Liver (tissue), 10 donors: Measurements from ENCODE around the gene ZSWIM4. TPM values are rescaled to one million over a fixed set of nuclear protein-coding genes. Genes with fewer than 3 reads are reported as not detected.

Experiments
- DNase-seq: peaks from one replicate; pipeline ENCODE4 v3.0.0-alpha.2; 2017; ENCODE audit warnings: low spot score
- H3K27ac ChIP-seq, 2 donors: one replicate each; pipeline ENCODE4 v1.7.0; 2013; ENCODE audit warnings: inconsistent platforms in 2 of 2, low read length in 2 of 2, control low read depth in 1 of 2, low read depth in 1 of 2, mild to moderate bottlenecking in 1 of 2
- H3K27me3 ChIP-seq, 4 donors: one replicate each; pipeline versions ENCODE4 v1.6.1 to v1.7.0; 2013; ENCODE audit warnings: low read length in 3 of 4, inconsistent platforms in 1 of 4, mild to moderate bottlenecking in 1 of 4, moderate library complexity in 1 of 4; ENCODE audit not compliant: control insufficient read depth in 4 of 4, insufficient read depth in 4 of 4
- H3K36me3 ChIP-seq, 4 donors: one replicate each; pipeline versions ENCODE4 v1.6.1 to v1.7.0; 2013; ENCODE audit warnings: low read length in 3 of 4, mild to moderate bottlenecking in 3 of 4, low read depth in 1 of 4, moderate library complexity in 1 of 4; ENCODE audit not compliant: control insufficient read depth in 4 of 4, insufficient read depth in 3 of 4
- H3K4me1 ChIP-seq, 4 donors: one replicate each; pipeline versions ENCODE4 v1.6.1 to v1.7.0; 2013; ENCODE audit warnings: low read length in 3 of 4, mild to moderate bottlenecking in 3 of 4, moderate library complexity in 1 of 4; ENCODE audit not compliant: control insufficient read depth in 4 of 4, insufficient read depth in 4 of 4
- H3K4me3 ChIP-seq, 3 donors: one replicate each; pipeline versions ENCODE4 v1.6.1 to v1.7.0; 2013; ENCODE audit warnings: low read length in 3 of 3, control low read depth in 1 of 3, low read depth in 1 of 3, mild to moderate bottlenecking in 1 of 3
- H3K9ac ChIP-seq, 2 donors: one replicate each; pipeline ENCODE4 v1.7.0; 2013; ENCODE audit warnings: low read length in 2 of 2, mild to moderate bottlenecking in 2 of 2, moderate library complexity in 2 of 2, control low read depth in 1 of 2, low read depth in 1 of 2
- H3K9me3 ChIP-seq, 4 donors: one replicate each; pipeline versions ENCODE4 v1.6.1 to v1.7.0; 2013; ENCODE audit warnings: low read length in 3 of 4; ENCODE audit not compliant: control insufficient read depth in 4 of 4
- EGR1 ChIP-seq, 2 donors: IDR thresholded peaks; 2 replicates each; pipeline ENCODE4 v1.6.1; 2016 to 2018; ENCODE audit warnings: antibody characterized with exemption in 2 of 2, low read depth in 2 of 2
- FOXA1 ChIP-seq: IDR thresholded peaks from 2 replicates; pipeline ENCODE4 v1.6.1; 2016; ENCODE audit warnings: antibody characterized with exemption
- GABPA ChIP-seq, 2 donors: IDR thresholded peaks in 1 of 2; conservative IDR thresholded peaks in 1 of 2; 2 replicates each; pipeline ENCODE4 v1.6.1; 2016; ENCODE audit warnings: antibody characterized with exemption in 2 of 2, mild to moderate bottlenecking in 1 of 2, moderate library complexity in 1 of 2
- HNF4G ChIP-seq: IDR thresholded peaks from 2 replicates; pipeline ENCODE4 v1.6.1; 2016; ENCODE audit warnings: antibody characterized with exemption
- NR2F2 ChIP-seq: IDR thresholded peaks from 2 replicates; pipeline ENCODE4 v1.6.1; 2016; ENCODE audit warnings: antibody characterized with exemption
- RAD21 ChIP-seq, 2 donors: IDR thresholded peaks; 2 replicates each; pipeline ENCODE4 v1.6.1; 2016; ENCODE audit warnings: antibody characterized with exemption in 2 of 2, mild to moderate bottlenecking in 2 of 2
- RXRA ChIP-seq, 2 donors: IDR thresholded peaks; 2 replicates each; pipeline ENCODE4 v1.6.1; 2017 to 2018; ENCODE audit warnings: antibody characterized with exemption in 2 of 2, mild to moderate bottlenecking in 1 of 2
- SP1 ChIP-seq: IDR thresholded peaks from 2 replicates; pipeline ENCODE4 v1.6.1; 2018; ENCODE audit warnings: antibody characterized with exemption, mild to moderate bottlenecking
- TAF1 ChIP-seq: conservative IDR thresholded peaks from 2 replicates; pipeline ENCODE4 v1.6.1; 2016; ENCODE audit warnings: antibody characterized with exemption, mild to moderate bottlenecking
- YY1 ChIP-seq: IDR thresholded peaks from 2 replicates; pipeline ENCODE4 v1.6.1; 2016; ENCODE audit warnings: antibody characterized with exemption, mild to moderate bottlenecking
- WGBS: extraction: QIAGEN DNeasy Blood & Tissue Kit; methylation state at CpG from one replicate; pipeline ENCODE4 v1.1.7; 2013; 5-methylcytosine and 5-hydroxymethylcytosine counted together
- polyA plus RNA-seq, 2 donors: library from polyadenylated mRNA; stranded (reverse) in 1 of 2; unstranded in 1 of 2; fragments of 200-250 nt in 1 of 2; fragments of >200 nt in 1 of 2; fragmentation: Nextera tagmentation in 1 of 2; extraction: Ambion mirVana in 1 of 2; gene quantifications; one replicate each; pipeline versions ENCODE4 v1.2.1 to v1.2.3, GENCODE V29; 2013 to 2015
- small RNA-seq: library from RNA; depleted of rRNA; stranded (forward); fragments of <200 nt; gene quantifications from one replicate; pipeline ENCODE3, GENCODE V24; 2014
- total RNA-seq, 2 donors: library from RNA; depleted of rRNA; stranded (reverse); fragments of >200 nt; gene quantifications; one replicate each; pipeline ENCODE4 v1.2.3, GENCODE V29; 2014
- TF ChIP-seq, protein P1 (sequence below): IDR thresholded peaks from 2 replicates; pipeline ENCODE4 v1.6.1; 2016; ENCODE audit warnings: antibody characterized with exemption
- TF ChIP-seq, protein P2 (sequence below): IDR thresholded peaks from 2 replicates; pipeline ENCODE4 v1.6.1; 2016; ENCODE audit warnings: antibody characterized with exemption
- TF ChIP-seq, protein P3 (sequence below): fragments of 150-350 bp; IDR thresholded peaks from 2 replicates; pipeline ENCODE4 v1.5.1; 2017; ENCODE audit warnings: improper control_type of control experiment, low read depth, low read length; ENCODE audit not compliant: missing input control
- donor health status: healthy.
- donor health status: healthy.
- donor health status: healthy.
- donor health status: healthy.
- donor health status: healthy.

Gene ZSWIM4
- total and polyA plus RNA-seq, 4 donors = 0.14 to 2.2 (median 1.2) TPM

DNA sequence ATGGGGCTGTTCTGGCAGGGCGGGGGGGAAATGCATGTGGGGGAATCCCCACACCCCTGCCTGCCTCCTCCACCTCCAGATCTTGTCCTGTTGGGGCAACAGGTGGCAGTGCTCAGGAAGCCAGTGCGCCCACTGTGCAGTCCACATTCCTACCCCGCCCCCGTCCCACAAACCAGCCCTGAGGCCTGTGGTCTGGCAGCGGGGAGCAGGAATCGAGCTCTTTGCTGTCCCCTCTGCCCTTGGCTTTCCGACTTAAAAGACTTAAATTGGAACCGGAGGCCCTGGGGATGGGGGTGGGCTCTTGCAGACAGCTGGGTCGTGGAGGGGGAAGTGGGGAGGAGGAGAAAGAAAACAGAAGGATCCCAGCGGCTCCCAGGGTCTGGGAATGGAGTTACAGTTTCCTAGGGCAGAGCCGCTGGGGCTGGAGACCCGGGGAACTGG is 86.0 kb downstream of the ZSWIM4 start:
- H3K9me3 ChIP-seq = no peaks in the 10 kb centered on the region
- DNase-seq = no peak
- no peaks in the 10 kb centered on the region for H3K36me3 ChIP-seq
- WGBS = 70% methylated on average over 12 of the region's 12 CpGs
- no peak overlapping the region for H3K9ac ChIP-seq
- H3K27ac ChIP-seq = no peak overlapping the region
- TF ChIP-seq FOXA1 (no peak), RXRA (IDR thresholded peaks at IDR 0.05) (no peak), EGR1 (IDR thresholded peaks at IDR 0.05; ENCODE audit: low read depth in 2 of 2) (no peak), RAD21 (IDR thresholded peaks at IDR 0.05) (no peak), GABPA (IDR thresholded peaks at IDR 0.05 in 1 of 2, conservative IDR thresholded peaks at IDR 0.05 in 1 of 2) (no peak), NR2F2 (no peak), TAF1 (no peak), YY1 (no peak), SP1 (no peak), HNF4G (no peak)
- TF ChIP-seq, protein P1, sequence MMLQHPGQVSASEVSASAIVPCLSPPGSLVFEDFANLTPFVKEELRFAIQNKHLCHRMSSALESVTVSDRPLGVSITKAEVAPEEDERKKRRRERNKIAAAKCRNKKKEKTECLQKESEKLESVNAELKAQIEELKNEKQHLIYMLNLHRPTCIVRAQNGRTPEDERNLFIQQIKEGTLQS = no peak
- TF ChIP-seq, protein P2, sequence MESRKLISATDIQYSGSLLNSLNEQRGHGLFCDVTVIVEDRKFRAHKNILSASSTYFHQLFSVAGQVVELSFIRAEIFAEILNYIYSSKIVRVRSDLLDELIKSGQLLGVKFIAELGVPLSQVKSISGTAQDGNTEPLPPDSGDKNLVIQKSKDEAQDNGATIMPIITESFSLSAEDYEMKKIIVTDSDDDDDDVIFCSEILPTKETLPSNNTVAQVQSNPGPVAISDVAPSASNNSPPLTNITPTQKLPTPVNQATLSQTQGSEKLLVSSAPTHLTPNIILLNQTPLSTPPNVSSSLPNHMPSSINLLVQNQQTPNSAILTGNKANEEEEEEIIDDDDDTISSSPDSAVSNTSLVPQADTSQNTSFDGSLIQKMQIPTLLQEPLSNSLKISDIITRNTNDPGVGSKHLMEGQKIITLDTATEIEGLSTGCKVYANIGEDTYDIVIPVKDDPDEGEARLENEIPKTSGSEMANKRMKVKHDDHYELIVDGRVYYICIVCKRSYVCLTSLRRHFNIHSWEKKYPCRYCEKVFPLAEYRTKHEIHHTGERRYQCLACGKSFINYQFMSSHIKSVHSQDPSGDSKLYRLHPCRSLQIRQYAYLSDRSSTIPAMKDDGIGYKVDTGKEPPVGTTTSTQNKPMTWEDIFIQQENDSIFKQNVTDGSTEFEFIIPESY = no peak
- TF ChIP-seq, protein P3, sequence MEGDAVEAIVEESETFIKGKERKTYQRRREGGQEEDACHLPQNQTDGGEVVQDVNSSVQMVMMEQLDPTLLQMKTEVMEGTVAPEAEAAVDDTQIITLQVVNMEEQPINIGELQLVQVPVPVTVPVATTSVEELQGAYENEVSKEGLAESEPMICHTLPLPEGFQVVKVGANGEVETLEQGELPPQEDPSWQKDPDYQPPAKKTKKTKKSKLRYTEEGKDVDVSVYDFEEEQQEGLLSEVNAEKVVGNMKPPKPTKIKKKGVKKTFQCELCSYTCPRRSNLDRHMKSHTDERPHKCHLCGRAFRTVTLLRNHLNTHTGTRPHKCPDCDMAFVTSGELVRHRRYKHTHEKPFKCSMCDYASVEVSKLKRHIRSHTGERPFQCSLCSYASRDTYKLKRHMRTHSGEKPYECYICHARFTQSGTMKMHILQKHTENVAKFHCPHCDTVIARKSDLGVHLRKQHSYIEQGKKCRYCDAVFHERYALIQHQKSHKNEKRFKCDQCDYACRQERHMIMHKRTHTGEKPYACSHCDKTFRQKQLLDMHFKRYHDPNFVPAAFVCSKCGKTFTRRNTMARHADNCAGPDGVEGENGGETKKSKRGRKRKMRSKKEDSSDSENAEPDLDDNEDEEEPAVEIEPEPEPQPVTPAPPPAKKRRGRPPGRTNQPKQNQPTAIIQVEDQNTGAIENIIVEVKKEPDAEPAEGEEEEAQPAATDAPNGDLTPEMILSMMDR = no peak
- no peak overlapping the region for H3K4me3 ChIP-seq
- H3K27me3 ChIP-seq = no peaks in the 10 kb centered on the region
- H3K4me1 ChIP-seq = peaks cover 0 to 10% (median 2%) of the 10 kb centered on the region in 4 donors

Small RNA genes lying within 50 kb of the gene (small RNA-seq; reads per million reads assigned to genes)
- gene MIR181C (48.6 reads per million, percentile 97 among the genes with 10 or more reads in this experiment), gene MIR181D (8.1 reads per million, percentile 94 among the genes with 10 or more reads in this experiment), gene RN7SL619P (not detected)

Other genes starting within 250 kb of the ZSWIM4 start
- 10 to 100 TPM; 17.1 to 50.0 TPM for gene MRI1, start 30.9 kb upstream of the ZSWIM4 start, total RNA-seq
- 10 to 100 TPM; 16.3 to 18.2 TPM for gene MRI1, start 30.9 kb upstream of the ZSWIM4 start, polyA plus RNA-seq
- gene C19orf53, start 21.0 kb upstream of the ZSWIM4 start, total RNA-seq = 10 to 100 TPM; 18.5 to 35.8 TPM
- gene C19orf53, start 21.0 kb upstream of the ZSWIM4 start, polyA plus RNA-seq = 10 to 100 TPM; 83.2 to 88.5 TPM
- not detected for gene NANOS3, start 81.7 kb downstream of the ZSWIM4 start, total RNA-seq
- not detected for gene NANOS3, start 81.7 kb downstream of the ZSWIM4 start, polyA plus RNA-seq
- 1 to 10 TPM in 1 of 2 donors, under 1 TPM in 1; 0.42 to 5.3 TPM for gene BRME1, start 110.7 kb downstream of the ZSWIM4 start, total RNA-seq
- gene BRME1, start 110.7 kb downstream of the ZSWIM4 start, polyA plus RNA-seq = under 1 TPM; 0.46 to 0.51 TPM
- 10 to 100 TPM in 1 of 2 donors, 1 to 10 TPM in 1; 7.4 to 12.0 TPM for gene CC2D1A, start 110.8 kb downstream of the ZSWIM4 start, total RNA-seq
- gene CC2D1A, start 110.8 kb downstream of the ZSWIM4 start, polyA plus RNA-seq = 10 to 100 TPM in 1 of 2 donors, 1 to 10 TPM in 1; 8.4 to 11.5 TPM
- not detected for gene PODNL1, start 143.0 kb downstream of the ZSWIM4 start, total RNA-seq
- under 1 TPM in 1 of 2 donors, not detected in 1; 0.30 TPM for gene PODNL1, start 143.0 kb downstream of the ZSWIM4 start, polyA plus RNA-seq
- gene DCAF15, start 157.1 kb downstream of the ZSWIM4 start, total RNA-seq = 10 to 100 TPM in 1 of 2 donors, 1 to 10 TPM in 1; 3.8 to 10.4 TPM
- gene DCAF15, start 157.1 kb downstream of the ZSWIM4 start, polyA plus RNA-seq = 1 to 10 TPM; 2.6 to 7.3 TPM
- gene RFX1, start 210.9 kb downstream of the ZSWIM4 start, total RNA-seq = 1 to 10 TPM; 3.7 to 5.6 TPM
- gene RFX1, start 210.9 kb downstream of the ZSWIM4 start, polyA plus RNA-seq = 1 to 10 TPM; 1.8 to 3.3 TPM
- gene RLN3, start 232.7 kb downstream of the ZSWIM4 start, total RNA-seq = not detected
- not detected for gene RLN3, start 232.7 kb downstream of the ZSWIM4 start, polyA plus RNA-seq
- 1 to 10 TPM; 1.9 to 2.8 TPM for gene IL27RA, start 236.3 kb downstream of the ZSWIM4 start, total RNA-seq
- gene IL27RA, start 236.3 kb downstream of the ZSWIM4 start, polyA plus RNA-seq = 1 to 10 TPM; 1.0 to 1.2 TPM